ENCODE data around the gene FPR1. TPM values are rescaled to one million over a fixed set of nuclear protein-coding genes. Genes with fewer than 3 reads are reported as not detected.

The FPR1 gene, protein sequence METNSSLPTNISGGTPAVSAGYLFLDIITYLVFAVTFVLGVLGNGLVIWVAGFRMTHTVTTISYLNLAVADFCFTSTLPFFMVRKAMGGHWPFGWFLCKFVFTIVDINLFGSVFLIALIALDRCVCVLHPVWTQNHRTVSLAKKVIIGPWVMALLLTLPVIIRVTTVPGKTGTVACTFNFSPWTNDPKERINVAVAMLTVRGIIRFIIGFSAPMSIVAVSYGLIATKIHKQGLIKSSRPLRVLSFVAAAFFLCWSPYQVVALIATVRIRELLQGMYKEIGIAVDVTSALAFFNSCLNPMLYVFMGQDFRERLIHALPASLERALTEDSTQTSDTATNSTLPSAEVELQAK
- 10 to 100 TPM in 2 of 3 donors, 1 to 10 TPM in 1; 6.0 to 14.9 (median 13.1) TPM for total RNA-seq

- Histone ChIP-seq H3K27me3 (no peaks in the 10 kb centered on the region), H3K4me1 (no peaks in the 10 kb centered on the region), H3K4me3 (peak within 1 kb of the TSS in 2 of 3 donors; percentile 13 to 15), H3K36me3 (no peaks in the 10 kb centered on the region), H3K9me3 (no peaks in the 10 kb centered on the region), H3K27ac (no peak within 1 kb of the TSS)
- intact Hi-C loops (cut with DNase I; ENCODE audit: low total_unique reads), result no loop called here
- no peak for DNase-seq (ENCODE audit: low spot score in 2 of 2)
- no peak for TF ChIP-seq POLR2A (IDR thresholded peaks at IDR 0.05)
- TF ChIP-seq POLR2AphosphoS5 (IDR thresholded peaks at IDR 0.05), result no peak
- TF ChIP-seq, protein P1, sequence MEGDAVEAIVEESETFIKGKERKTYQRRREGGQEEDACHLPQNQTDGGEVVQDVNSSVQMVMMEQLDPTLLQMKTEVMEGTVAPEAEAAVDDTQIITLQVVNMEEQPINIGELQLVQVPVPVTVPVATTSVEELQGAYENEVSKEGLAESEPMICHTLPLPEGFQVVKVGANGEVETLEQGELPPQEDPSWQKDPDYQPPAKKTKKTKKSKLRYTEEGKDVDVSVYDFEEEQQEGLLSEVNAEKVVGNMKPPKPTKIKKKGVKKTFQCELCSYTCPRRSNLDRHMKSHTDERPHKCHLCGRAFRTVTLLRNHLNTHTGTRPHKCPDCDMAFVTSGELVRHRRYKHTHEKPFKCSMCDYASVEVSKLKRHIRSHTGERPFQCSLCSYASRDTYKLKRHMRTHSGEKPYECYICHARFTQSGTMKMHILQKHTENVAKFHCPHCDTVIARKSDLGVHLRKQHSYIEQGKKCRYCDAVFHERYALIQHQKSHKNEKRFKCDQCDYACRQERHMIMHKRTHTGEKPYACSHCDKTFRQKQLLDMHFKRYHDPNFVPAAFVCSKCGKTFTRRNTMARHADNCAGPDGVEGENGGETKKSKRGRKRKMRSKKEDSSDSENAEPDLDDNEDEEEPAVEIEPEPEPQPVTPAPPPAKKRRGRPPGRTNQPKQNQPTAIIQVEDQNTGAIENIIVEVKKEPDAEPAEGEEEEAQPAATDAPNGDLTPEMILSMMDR (IDR thresholded peaks at IDR 0.05), result no peak
Measured at GRCh38 chr19:51751655-51752054, at the start of gene FPR1. FPR1 (minus strand) TSS chr19:51751878; CDS start chr19:51746994, 4,884 bp downstream.

DNA sequence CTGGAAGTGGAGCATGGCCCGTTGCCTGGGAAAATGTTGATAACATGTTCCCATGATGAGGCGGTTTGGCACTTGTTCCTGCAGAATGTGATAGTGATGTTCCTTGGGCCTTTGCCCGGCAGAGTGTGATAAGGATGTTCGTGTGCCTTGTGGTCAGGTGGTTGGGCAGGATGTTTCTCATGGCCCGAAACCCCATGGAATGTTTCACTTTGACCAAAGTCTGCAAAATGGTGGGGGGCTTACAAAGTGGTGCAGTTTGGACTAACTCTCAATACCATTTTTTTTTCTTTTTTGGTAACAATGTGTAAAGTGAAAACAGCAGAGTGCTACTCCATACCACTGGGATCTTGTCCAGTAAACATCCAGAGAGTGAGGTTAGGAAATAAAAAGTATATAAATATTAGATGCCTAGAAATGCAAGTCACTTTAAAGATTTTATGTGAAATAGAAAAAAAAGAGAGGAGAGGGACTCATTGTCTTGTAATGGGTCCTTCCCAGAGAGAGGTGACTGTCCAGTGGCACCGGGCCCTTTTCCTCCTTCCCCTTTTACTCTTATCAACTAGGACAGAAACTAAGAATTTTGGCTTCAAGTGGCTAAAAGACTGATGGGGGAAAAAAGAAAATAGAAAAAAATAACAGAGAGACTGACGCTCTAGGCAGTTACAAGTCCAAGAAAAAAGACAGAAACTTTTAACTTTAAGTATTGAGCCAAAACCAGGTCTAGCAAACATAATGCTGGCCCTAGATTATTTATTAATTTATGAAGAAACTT, 49.0 kb upstream of the FPR1 start:
- H3K4me3 ChIP-seq, result no peak overlapping the region
- TF ChIP-seq POLR2AphosphoS5 (IDR thresholded peaks at IDR 0.05) (no peak), POLR2A (IDR thresholded peaks at IDR 0.05) (no peak)
- TF ChIP-seq, protein P1 (IDR thresholded peaks at IDR 0.05), result no peak
- H3K4me1 ChIP-seq, result no peaks in the 10 kb centered on the region
- no peaks in the 10 kb centered on the region for H3K9me3 ChIP-seq
- no peaks in the 10 kb centered on the region for H3K36me3 ChIP-seq
- H3K27ac ChIP-seq, result peak overlapping the region in 1 of 2 donors; percentile 82
- H3K27me3 ChIP-seq, result no peaks in the 10 kb centered on the region
- intact Hi-C loops (cut with DNase I; ENCODE audit: low total_unique reads), result no loop called here
- no peak for DNase-seq (ENCODE audit: low spot score in 2 of 2)

- DNase-seq (ENCODE audit: low spot score in 2 of 2), result no peak
- Histone ChIP-seq H3K4me1 (no peaks in the 10 kb centered on the region), H3K36me3 (no peaks in the 10 kb centered on the region), H3K9me3 (no peaks in the 10 kb centered on the region), H3K4me3 (peak overlapping the region in 1 of 3 donors; percentile 39), H3K27me3 (no peaks in the 10 kb centered on the region), H3K27ac (peak overlapping the region; percentile 75 to 82)
- no peak for TF ChIP-seq POLR2A (IDR thresholded peaks at IDR 0.05)
- TF ChIP-seq, protein P1 (IDR thresholded peaks at IDR 0.05), result no peak
- no peak for TF ChIP-seq POLR2AphosphoS5 (IDR thresholded peaks at IDR 0.05)
- intact Hi-C loops (cut with DNase I; ENCODE audit: low total_unique reads), result no loop called here
Measured at GRCh38 chr19:51799774-51800472, 48.2 kb upstream of the FPR1 start.

DNA sequence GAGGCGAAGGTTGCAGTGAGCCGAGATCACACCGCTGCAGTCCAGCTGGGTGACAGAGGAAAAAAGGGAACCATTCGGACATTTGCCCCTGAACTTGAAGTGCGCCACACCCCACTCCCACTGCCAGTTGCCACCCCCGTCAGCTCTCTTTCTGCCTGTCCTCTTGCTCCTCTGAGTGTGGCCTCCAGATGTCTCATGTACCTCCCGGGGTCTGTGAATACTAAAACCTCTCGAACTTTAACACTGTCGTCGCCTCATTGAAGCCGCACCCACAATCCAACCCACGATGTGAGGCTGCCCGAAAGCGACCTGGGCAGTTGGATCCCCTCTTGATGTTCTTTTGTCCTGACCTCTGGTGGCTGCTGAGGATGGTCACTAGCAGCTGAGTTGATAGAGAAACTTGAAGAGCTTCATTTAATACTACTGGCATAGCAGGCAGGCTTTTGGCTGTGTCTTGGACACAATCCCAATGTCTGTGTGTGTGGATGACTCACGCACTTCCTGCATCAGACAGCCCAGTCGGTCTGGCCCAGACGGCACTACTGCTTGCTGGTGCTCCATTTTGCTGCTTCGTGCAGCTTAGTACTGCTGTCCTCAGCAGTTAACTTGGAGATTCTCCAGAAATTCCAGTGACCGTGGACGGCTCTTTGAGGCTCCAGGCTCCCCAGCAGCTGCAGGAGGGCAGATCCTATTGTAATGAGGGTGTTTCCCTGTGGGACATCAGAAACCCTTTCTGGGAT, 47.5 kb upstream of the FPR1 start:
- Histone ChIP-seq H3K36me3 (no peaks in the 10 kb centered on the region), H3K9me3 (no peaks in the 10 kb centered on the region), H3K4me1 (no peaks in the 10 kb centered on the region), H3K27me3 (no peaks in the 10 kb centered on the region), H3K4me3 (peak overlapping the region in 1 of 3 donors; percentile 39), H3K27ac (peak overlapping the region; percentile 75 to 82)
- DNase-seq (ENCODE audit: low spot score in 2 of 2), result peak; percentile 75 to 80
- no peak for TF ChIP-seq POLR2A (IDR thresholded peaks at IDR 0.05)
- no peak for TF ChIP-seq POLR2AphosphoS5 (IDR thresholded peaks at IDR 0.05)
- TF ChIP-seq, protein P1 (IDR thresholded peaks at IDR 0.05), result no peak
- intact Hi-C loops (cut with DNase I; ENCODE audit: low total_unique reads), result no loop called here

Measured in breast epithelium (tissue), 4 donors.